H1 (cell line): ENCODE results near the gene UBR3. TPM values are rescaled to one million over a fixed set of nuclear protein-coding genes. Genes with fewer than 3 reads are reported as not detected.

Experiments
- BACH1 ChIP-seq: IDR thresholded peaks from 2 replicates; pipeline ENCODE4 v1.6.1; 2012; ENCODE audit warnings: low read length, improper control_type of control experiment
- CTCF ChIP-seq, 3 experiments: IDR thresholded peaks; 1 replicate in 2 of 3; 2 replicates in 1 of 3; pipeline versions ENCODE4 v1.5.1 to v1.6.1; 2011; ENCODE audit warnings: low read length in 3 of 3, mild to moderate bottlenecking in 3 of 3, inconsistent platforms in 2 of 3, low read depth in 1 of 3, moderate library complexity in 1 of 3; ENCODE audit not compliant: insufficient read depth in 1 of 3; ENCODE audit errors: control extremely low read depth in 1 of 3
- KDM5A ChIP-seq: fragments of 200-600 bp; IDR thresholded peaks from 2 replicates; pipeline ENCODE4 v1.7.1; 2012; ENCODE audit warnings: mild to moderate bottlenecking, low read length, inconsistent platforms, mixed read lengths
- TEAD4 ChIP-seq: IDR thresholded peaks from 2 replicates; pipeline ENCODE4 v1.6.1; 2012; ENCODE audit warnings: low read depth, low read length, inconsistent platforms, mixed read lengths
- polyA plus RNA-seq, 7 experiments: library from polyadenylated mRNA; depleted of rRNA in 3 of 7; stranded (reverse) in 5 of 7; unstranded in 2 of 7; fragments of >200 nt in 5 of 7; fragments of 200-250 nt in 2 of 7; gene quantifications; 1 replicate in 5 of 7; 2 replicates in 1 of 7; 4 replicates in 1 of 7; pipeline versions ENCODE4 v1.2.1 to v1.2.3, GENCODE V29; 2011 to 2013; ENCODE audit warnings: missing spikeins in 2 of 7, mixed read lengths in 2 of 7
- total RNA-seq: library from RNA; stranded (reverse); fragmentation: NEBNext Ultra II Directional; extraction: Animal tissue kit (Norgen Biotek cat#: 25700); gene quantifications from 2 replicates; pipeline ENCODE4 v1.2.1, GENCODE V29; 2021

Gene UBR3
- total and polyA plus RNA-seq, 2 of the 8 experiments (the other 6 are each of a cell fraction or from before 2014, with no cell fraction given): 3.7 to 17.7 TPM

DNA sequence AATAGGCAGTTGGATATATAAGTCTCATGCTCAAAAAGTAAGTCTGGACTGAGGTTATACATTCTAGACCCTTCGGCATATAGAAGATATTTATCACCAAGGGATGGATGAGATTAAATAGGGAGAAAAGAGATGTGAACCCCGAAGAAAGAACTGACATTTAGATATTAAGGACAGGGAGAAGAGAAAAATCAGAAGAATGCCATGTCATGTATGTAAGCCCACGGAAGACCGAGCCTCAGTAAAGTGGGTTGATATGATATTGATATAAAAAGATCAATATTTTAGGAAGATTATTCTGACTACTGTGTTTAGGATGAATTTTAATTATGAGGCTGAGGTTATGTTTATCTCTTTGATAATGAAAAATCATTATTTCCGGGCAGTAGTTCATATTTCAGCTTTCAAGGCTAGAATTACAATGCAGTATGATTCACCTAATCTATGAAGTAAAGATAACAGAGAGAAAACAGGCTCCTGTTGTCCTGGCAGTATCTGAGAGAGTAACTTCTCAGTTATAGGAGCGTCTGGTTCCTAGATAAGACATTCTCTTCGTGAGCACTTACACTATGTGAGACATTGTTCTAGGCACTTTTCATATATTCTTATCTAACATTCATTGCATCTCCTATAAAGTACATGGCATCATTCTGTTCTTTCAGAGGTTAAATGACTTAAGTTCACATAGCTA lies 83.0 kb downstream of the UBR3 start (continued):
- TF ChIP-seq CTCF (IDR thresholded peaks at IDR 0.05; ENCODE audit: control extremely low read depth in 1 of 3, insufficient read depth in 1 of 3, low read depth in 1 of 3, low read length in 3 of 3) (no peak), TEAD4 (no peak), BACH1 (no peak), KDM5A (no peak)
- TF ChIP-seq, all 59 proteins: peak for 0
